Measurements from ENCODE around the gene CUL2.

- TF ChIP-seq POLR2A (IDR thresholded peaks at IDR 0.05), result no peak
- no peak for TF ChIP-seq CTCF (IDR thresholded peaks at IDR 0.05)
Observed at GRCh38 chr10:34966040-34966439, 124.1 kb downstream of the CUL2 start.

All from esophagus squamous epithelium (tissue), 4 donors.